SIG-M5 (cell line): Measurements from ENCODE around the gene MYL6B.

Source experiments
- DNase-seq: peaks from one replicate; lab custom pipeline; 2025; lab: John Stamatoyannopoulos, UW

The MYL6B gene

GRCh38 chr12:56122637-56123036 is 29.8 kb upstream of the MYL6B start:
- no peak for DNase-seq

GRCh38 chr12:56124133-56124532 is 28.3 kb upstream of the MYL6B start:
- no peak for DNase-seq

- DNase-seq = peak; percentile 89
Measured at GRCh38 chr12:56126732-56127239, 25.6 kb upstream of the MYL6B start.

- no peak for DNase-seq
Measured at GRCh38 chr12:56127485-56127887, 24.9 kb upstream of the MYL6B start.

GRCh38 chr12:56127888-56128669 is 24.3 kb upstream of the MYL6B start, which contains the start of gene ESYT1:
TSS of gene ESYT1 (plus strand) at chr12:56128267. CDS start at chr12:56128320, 53 bp downstream.
- DNase-seq = peak; percentile 100

GRCh38 chr12:56128670-56129205 is 23.6 kb upstream of the MYL6B start:
- DNase-seq = no peak

GRCh38 chr12:56129206-56129941 is 23.0 kb upstream of the MYL6B start:
- peak; percentile 50 for DNase-seq

- DNase-seq = no peak
Measured at GRCh38 chr12:56129942-56130495, 22.4 kb upstream of the MYL6B start.

- no peak for DNase-seq
Measured at GRCh38 chr12:56130876-56131275, 21.5 kb upstream of the MYL6B start.

- DNase-seq = no peak
Measured at GRCh38 chr12:56134897-56135296, 17.5 kb upstream of the MYL6B start.

- DNase-seq = no peak
Measured at GRCh38 chr12:56137853-56138571, 14.4 kb upstream of the MYL6B start.

- DNase-seq = no peak
Measured at GRCh38 chr12:56141946-56142784, 10.2 kb upstream of the MYL6B start.

GRCh38 chr12:56143217-56143616 is 9.2 kb upstream of the MYL6B start:
- DNase-seq = no peak

GRCh38 chr12:56143870-56144269 is 8.5 kb upstream of the MYL6B start:
- no peak for DNase-seq

- no peak for DNase-seq
Measured at GRCh38 chr12:56145217-56145616, 7.2 kb upstream of the MYL6B start.

- DNase-seq = no peak
Measured at GRCh38 chr12:56146492-56147460, 5.6 kb upstream of the MYL6B start.

GRCh38 chr12:56150563-56150962 is 1.8 kb upstream of the MYL6B start:
- DNase-seq = no peak

GRCh38 chr12:56151672-56152131 is 685 bp upstream of the MYL6B start:
- DNase-seq = no peak
